ENCODE measurements around the gene PDP2. TPM values are rescaled to one million over a fixed set of nuclear protein-coding genes. Genes with fewer than 3 reads are reported as not detected.

Gene PDP2
- total and polyA plus RNA-seq, 12 donors, result 1.2 to 5.7 (median 3.5) TPM

DNA sequence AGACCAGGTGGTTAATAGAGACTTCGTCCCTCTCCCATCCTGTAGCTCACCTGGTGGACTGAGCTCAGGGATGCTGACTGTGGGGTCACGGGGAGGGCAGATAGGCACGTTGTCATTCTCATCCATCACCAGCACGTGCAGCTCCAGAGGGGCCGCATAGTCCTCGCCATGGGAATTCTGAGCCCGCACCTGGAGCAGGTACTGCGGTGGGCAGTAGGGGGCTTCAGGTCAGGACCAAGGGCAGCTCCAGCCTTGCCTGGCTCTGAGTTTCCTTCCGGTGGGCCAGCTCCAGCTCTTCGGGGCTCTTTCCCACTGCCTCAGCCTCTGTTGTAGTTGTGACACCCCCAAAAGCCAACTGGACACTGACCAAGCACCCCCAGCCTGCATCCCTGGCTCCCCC is 32.8 kb downstream of the PDP2 start:
- ATAC-seq, result no peak
- intact Hi-C loops (cut with DNase I), result no loop called here

DNA sequence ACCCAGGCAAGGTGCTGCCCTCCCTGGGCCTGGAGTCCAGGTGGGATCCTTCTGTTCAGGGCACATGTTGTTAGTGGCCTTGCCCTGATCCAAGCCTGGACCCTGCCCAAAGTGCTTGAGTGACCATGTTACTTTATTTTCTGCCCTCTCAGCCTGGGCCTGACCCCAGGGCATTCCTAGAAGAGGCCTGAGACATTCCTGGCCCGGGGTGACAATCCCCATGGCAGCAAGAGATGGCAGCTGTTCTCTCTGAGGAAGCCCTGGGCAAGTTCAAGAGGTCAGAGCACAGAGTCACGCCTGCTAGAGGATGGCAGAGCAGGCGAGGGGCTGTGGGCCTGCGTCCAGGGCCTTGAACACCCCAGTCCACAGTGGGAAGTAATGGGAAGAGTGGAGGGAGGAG is 33.4 kb downstream of the PDP2 start:
- ATAC-seq (no peak), DNase-seq (no peak)
- no peaks in the 10 kb centered on the region for H3K27me3 ChIP-seq
- TF ChIP-seq, protein P1, sequence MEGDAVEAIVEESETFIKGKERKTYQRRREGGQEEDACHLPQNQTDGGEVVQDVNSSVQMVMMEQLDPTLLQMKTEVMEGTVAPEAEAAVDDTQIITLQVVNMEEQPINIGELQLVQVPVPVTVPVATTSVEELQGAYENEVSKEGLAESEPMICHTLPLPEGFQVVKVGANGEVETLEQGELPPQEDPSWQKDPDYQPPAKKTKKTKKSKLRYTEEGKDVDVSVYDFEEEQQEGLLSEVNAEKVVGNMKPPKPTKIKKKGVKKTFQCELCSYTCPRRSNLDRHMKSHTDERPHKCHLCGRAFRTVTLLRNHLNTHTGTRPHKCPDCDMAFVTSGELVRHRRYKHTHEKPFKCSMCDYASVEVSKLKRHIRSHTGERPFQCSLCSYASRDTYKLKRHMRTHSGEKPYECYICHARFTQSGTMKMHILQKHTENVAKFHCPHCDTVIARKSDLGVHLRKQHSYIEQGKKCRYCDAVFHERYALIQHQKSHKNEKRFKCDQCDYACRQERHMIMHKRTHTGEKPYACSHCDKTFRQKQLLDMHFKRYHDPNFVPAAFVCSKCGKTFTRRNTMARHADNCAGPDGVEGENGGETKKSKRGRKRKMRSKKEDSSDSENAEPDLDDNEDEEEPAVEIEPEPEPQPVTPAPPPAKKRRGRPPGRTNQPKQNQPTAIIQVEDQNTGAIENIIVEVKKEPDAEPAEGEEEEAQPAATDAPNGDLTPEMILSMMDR (IDR thresholded peaks at IDR 0.05), result no peak
- peaks cover 0 to 8% (median 0%) of the 10 kb centered on the region in 9 donors for H3K4me1 ChIP-seq
- H3K36me3 ChIP-seq, result no peaks in the 10 kb centered on the region
- H3K27ac ChIP-seq, result no peak overlapping the region
- H3K9me3 ChIP-seq, result no peaks in the 10 kb centered on the region
- intact Hi-C loops (cut with DNase I), result no loop called here
- H3K4me3 ChIP-seq, result no peak overlapping the region
- WGBS, 2 donors, result 79% methylated on average over 4 of the region's 4 CpGs

More for the DNA sequence above, 32.8 kb downstream of the PDP2 start:
- 49 to 55% methylated on average over 10 of the region's 10 CpGs for WGBS, 2 donors
- no peak overlapping the region for H3K27ac ChIP-seq
- no peak overlapping the region for H3K4me3 ChIP-seq
- H3K4me1 ChIP-seq, result peaks cover 0 to 9% (median 0%) of the 10 kb centered on the region in 9 donors
- no peaks in the 10 kb centered on the region for H3K9me3 ChIP-seq
- H3K27me3 ChIP-seq, result no peaks in the 10 kb centered on the region
- TF ChIP-seq, protein P1 (IDR thresholded peaks at IDR 0.05), result no peak
- no peaks in the 10 kb centered on the region for H3K36me3 ChIP-seq
- DNase-seq, result no peak

DNA sequence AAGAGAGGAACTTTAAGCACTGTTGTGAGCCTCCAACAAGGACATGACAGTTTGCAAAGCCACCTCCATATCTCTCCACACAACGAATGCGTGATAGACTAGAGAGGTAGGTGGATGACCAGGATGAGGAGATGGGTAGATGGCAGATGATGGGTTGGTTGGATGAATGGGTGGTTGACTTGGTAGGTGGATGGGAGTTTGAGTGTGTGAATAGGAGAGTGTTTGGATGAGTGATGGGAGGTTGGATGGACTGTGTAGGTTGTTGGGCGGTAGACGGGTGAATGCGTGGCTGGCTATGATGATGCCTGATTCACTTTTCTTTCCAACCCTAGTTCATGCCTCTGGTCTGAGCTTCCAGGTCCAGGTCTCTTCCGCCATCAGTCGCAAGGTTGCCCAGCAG is 34.2 kb downstream of the PDP2 start:
- ATAC-seq (no peak), DNase-seq (no peak)
- Histone ChIP-seq H3K9me3 (no peaks in the 10 kb centered on the region), H3K4me1 (peaks cover 0 to 16% (median 3%) of the 10 kb centered on the region in 9 donors), H3K36me3 (no peaks in the 10 kb centered on the region), H3K27ac (no peak overlapping the region), H3K4me3 (no peak overlapping the region), H3K27me3 (peaks cover 0 to 2% (median 0%) of the 10 kb centered on the region in 7 donors)
- TF ChIP-seq, protein P1 (IDR thresholded peaks at IDR 0.05), result no peak
- 96% methylated on average over 7 of the region's 7 CpGs for WGBS, 2 donors
- intact Hi-C loops (cut with DNase I), result no loop called here

DNA sequence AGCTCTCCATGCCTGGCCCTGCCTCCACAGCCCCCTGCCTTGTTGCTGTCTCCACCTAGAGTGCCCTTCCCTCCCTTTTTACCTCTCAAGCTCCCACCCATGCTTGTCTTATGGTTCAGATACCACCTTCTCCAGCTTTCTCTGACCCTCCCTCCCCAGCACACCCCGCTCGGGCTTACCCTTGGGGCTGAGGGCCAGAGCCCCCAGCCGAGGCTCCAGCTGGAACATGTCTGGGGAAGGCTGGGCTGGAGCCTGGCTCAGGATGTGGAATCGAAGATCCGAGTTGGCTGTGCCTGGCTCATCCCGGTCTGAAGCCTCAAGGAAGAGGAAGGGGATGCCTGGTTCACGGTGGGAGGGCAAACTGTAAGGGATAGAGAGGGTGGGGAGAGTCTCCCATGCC is 34.7 kb downstream of the PDP2 start:
- TF ChIP-seq, protein P1 (IDR thresholded peaks at IDR 0.05), result no peak
- WGBS, 2 donors, result 60 to 76% methylated on average over 7 of the region's 7 CpGs
- Histone ChIP-seq H3K27ac (no peak overlapping the region), H3K9me3 (no peaks in the 10 kb centered on the region), H3K27me3 (peaks cover 0 to 7% (median 2%) of the 10 kb centered on the region in 7 donors), H3K4me1 (peaks cover 0 to 20% (median 8%) of the 10 kb centered on the region in 9 donors), H3K4me3 (no peak overlapping the region), H3K36me3 (no peaks in the 10 kb centered on the region)
- ATAC-seq, result no peak
- no peak for DNase-seq
- intact Hi-C loops (cut with DNase I), result no loop called here

Measured in heart right ventricle (tissue), 16 donors.